Measurements from ENCODE around the gene GGT5.

GRCh38 chr22:24224468-24224867 is 20.4 kb downstream of the GGT5 start:
- TF ChIP-seq, protein P1, sequence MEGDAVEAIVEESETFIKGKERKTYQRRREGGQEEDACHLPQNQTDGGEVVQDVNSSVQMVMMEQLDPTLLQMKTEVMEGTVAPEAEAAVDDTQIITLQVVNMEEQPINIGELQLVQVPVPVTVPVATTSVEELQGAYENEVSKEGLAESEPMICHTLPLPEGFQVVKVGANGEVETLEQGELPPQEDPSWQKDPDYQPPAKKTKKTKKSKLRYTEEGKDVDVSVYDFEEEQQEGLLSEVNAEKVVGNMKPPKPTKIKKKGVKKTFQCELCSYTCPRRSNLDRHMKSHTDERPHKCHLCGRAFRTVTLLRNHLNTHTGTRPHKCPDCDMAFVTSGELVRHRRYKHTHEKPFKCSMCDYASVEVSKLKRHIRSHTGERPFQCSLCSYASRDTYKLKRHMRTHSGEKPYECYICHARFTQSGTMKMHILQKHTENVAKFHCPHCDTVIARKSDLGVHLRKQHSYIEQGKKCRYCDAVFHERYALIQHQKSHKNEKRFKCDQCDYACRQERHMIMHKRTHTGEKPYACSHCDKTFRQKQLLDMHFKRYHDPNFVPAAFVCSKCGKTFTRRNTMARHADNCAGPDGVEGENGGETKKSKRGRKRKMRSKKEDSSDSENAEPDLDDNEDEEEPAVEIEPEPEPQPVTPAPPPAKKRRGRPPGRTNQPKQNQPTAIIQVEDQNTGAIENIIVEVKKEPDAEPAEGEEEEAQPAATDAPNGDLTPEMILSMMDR (IDR thresholded peaks at IDR 0.05; ENCODE audit: low read depth, low read length, missing input control), result no peak
- TF ChIP-seq RAD21 (IDR thresholded peaks at IDR 0.05) (no peak), ATF3 (IDR thresholded peaks at IDR 0.05) (no peak), YY1 (IDR thresholded peaks at IDR 0.05) (no peak), JUND (IDR thresholded peaks at IDR 0.05) (no peak), GABPA (IDR thresholded peaks at IDR 0.05 in 1 of 2, conservative IDR thresholded peaks at IDR 0.05 in 1 of 2) (no peak), TAF1 (conservative IDR thresholded peaks at IDR 0.05) (no peak), SP1 (IDR thresholded peaks at IDR 0.05) (no peak), RXRA (IDR thresholded peaks at IDR 0.05) (no peak)
- TF ChIP-seq, protein P2, sequence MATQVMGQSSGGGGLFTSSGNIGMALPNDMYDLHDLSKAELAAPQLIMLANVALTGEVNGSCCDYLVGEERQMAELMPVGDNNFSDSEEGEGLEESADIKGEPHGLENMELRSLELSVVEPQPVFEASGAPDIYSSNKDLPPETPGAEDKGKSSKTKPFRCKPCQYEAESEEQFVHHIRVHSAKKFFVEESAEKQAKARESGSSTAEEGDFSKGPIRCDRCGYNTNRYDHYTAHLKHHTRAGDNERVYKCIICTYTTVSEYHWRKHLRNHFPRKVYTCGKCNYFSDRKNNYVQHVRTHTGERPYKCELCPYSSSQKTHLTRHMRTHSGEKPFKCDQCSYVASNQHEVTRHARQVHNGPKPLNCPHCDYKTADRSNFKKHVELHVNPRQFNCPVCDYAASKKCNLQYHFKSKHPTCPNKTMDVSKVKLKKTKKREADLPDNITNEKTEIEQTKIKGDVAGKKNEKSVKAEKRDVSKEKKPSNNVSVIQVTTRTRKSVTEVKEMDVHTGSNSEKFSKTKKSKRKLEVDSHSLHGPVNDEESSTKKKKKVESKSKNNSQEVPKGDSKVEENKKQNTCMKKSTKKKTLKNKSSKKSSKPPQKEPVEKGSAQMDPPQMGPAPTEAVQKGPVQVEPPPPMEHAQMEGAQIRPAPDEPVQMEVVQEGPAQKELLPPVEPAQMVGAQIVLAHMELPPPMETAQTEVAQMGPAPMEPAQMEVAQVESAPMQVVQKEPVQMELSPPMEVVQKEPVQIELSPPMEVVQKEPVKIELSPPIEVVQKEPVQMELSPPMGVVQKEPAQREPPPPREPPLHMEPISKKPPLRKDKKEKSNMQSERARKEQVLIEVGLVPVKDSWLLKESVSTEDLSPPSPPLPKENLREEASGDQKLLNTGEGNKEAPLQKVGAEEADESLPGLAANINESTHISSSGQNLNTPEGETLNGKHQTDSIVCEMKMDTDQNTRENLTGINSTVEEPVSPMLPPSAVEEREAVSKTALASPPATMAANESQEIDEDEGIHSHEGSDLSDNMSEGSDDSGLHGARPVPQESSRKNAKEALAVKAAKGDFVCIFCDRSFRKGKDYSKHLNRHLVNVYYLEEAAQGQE (IDR thresholded peaks at IDR 0.05), result no peak
- TF ChIP-seq, protein P3, sequence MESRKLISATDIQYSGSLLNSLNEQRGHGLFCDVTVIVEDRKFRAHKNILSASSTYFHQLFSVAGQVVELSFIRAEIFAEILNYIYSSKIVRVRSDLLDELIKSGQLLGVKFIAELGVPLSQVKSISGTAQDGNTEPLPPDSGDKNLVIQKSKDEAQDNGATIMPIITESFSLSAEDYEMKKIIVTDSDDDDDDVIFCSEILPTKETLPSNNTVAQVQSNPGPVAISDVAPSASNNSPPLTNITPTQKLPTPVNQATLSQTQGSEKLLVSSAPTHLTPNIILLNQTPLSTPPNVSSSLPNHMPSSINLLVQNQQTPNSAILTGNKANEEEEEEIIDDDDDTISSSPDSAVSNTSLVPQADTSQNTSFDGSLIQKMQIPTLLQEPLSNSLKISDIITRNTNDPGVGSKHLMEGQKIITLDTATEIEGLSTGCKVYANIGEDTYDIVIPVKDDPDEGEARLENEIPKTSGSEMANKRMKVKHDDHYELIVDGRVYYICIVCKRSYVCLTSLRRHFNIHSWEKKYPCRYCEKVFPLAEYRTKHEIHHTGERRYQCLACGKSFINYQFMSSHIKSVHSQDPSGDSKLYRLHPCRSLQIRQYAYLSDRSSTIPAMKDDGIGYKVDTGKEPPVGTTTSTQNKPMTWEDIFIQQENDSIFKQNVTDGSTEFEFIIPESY (IDR thresholded peaks at IDR 0.05), result no peak
- TF ChIP-seq, protein P4, sequence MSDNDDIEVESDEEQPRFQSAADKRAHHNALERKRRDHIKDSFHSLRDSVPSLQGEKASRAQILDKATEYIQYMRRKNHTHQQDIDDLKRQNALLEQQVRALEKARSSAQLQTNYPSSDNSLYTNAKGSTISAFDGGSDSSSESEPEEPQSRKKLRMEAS (IDR thresholded peaks at IDR 0.05), result no peak

Data from liver (tissue), 3 donors.